Stomach (tissue), 4 donors: Measurements from ENCODE around the gene VWA2.

Experiments
- CTCF ChIP-seq, 7 experiments: fragments of 450-650 bp in 4 of 7; fragments of 200-600 bp in 3 of 7; sonication (generic) in 3 of 7; IDR thresholded peaks; one replicate each; pipeline ENCODE4 v1.5.1; 2016 to 2019; ENCODE audit warnings: antibody characterized with exemption in 7 of 7, control low read depth in 2 of 7, mild to moderate bottlenecking in 1 of 7
- EP300 ChIP-seq: sonication (generic); formaldehyde crosslinking; IDR thresholded peaks from one replicate; pipeline ENCODE4 v1.6.1; 2017; ENCODE audit warnings: antibody characterized with exemption

- TF ChIP-seq CTCF (IDR thresholded peaks at IDR 0.05): no peak
- no peak for TF ChIP-seq EP300
Measured at GRCh38 chr10:114311023-114311422, 72.0 kb downstream of the VWA2 start.
